Mesothelial cell of epicardium (in vitro differentiated cells): ENCODE data around the gene CACNA1C. TPM values are rescaled to one million over a fixed set of nuclear protein-coding genes. Genes with fewer than 3 reads are reported as not detected.
A peak's percentile ranks its signal among the peaks of the same experiment; 100 is the strongest.

Experiments used
- DNase-seq, 2 experiments: peaks; one replicate each; pipeline ENCODE4 v3.0.0; 2021; ENCODE audit warnings: low spot score in 2 of 2; ENCODE audit not compliant: unreplicated experiment in 2 of 2
- H3K27ac Mint-ChIP-seq: 2 replicates; pipeline ENCODE4 v1.8.0; 2021; ENCODE audit warnings: mixed read lengths
- H3K27me3 Mint-ChIP-seq: 2 replicates; pipeline ENCODE4 v1.8.0; 2021; ENCODE audit warnings: low read depth, mixed read lengths
- H3K36me3 Mint-ChIP-seq: 2 replicates; pipeline ENCODE4 v1.8.0; 2021; ENCODE audit warnings: mixed read lengths
- H3K4me1 Mint-ChIP-seq: 2 replicates; pipeline ENCODE4 v1.8.0; 2021; ENCODE audit warnings: mixed read lengths
- H3K4me3 Mint-ChIP-seq: 2 replicates; pipeline ENCODE4 v1.8.0; 2021; ENCODE audit warnings: mild to moderate bottlenecking, moderate library complexity, mixed read lengths
- H3K9me3 Mint-ChIP-seq: 2 replicates; pipeline ENCODE4 v1.8.0; 2021; ENCODE audit warnings: mixed read lengths
- total RNA-seq: library from RNA; stranded (reverse); gene quantifications from 3 replicates; pipeline ENCODE4 v1.2.1, GENCODE V29; 2021
- TF ChIP-seq, protein P1 (sequence below): fragments of 200-600 bp; sonication (generic); IDR thresholded peaks from one replicate; pipeline ENCODE4 v1.5.0; 2021; ENCODE audit warnings: antibody characterized with exemption; ENCODE audit not compliant: unreplicated experiment

Gene CACNA1C
- total RNA-seq, 1 donor from 2014 or later = 33.6 TPM

DNA sequence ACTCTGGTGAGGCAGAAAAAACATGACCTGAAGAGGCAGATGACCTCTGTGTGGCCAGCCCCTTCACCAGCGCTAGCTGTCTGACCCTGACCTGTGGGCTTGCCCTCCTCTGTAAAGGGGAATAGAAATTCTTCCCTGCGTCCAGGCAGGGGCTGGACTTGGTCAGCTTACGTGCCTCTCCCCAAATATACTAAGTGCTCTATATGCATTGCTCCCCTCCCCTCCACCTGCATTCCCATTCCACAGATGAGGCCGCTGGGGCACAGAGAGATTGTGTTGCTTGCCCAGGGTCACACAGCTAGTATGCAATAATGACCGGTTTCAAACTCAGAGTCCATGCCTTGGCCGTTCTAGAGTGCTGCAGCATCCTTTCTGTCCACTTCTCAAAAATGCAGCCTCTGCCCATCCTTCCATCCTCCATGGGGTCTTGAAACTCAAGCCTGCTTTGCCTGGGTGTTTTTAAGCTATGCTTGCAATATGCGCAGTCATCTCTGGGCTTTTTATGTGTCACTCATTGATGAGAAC, 303.9 kb downstream of the CACNA1C start:
- Mint-ChIP-seq H3K27ac (no peak overlapping the region), H3K36me3 (no peaks in the 10 kb centered on the region), H3K27me3 (no peaks in the 10 kb centered on the region), H3K4me3 (no peak overlapping the region), H3K4me1 (peaks cover 28% of the 10 kb centered on the region), H3K9me3 (no peaks in the 10 kb centered on the region)
- DNase-seq = no peak
- TF ChIP-seq, protein P1, sequence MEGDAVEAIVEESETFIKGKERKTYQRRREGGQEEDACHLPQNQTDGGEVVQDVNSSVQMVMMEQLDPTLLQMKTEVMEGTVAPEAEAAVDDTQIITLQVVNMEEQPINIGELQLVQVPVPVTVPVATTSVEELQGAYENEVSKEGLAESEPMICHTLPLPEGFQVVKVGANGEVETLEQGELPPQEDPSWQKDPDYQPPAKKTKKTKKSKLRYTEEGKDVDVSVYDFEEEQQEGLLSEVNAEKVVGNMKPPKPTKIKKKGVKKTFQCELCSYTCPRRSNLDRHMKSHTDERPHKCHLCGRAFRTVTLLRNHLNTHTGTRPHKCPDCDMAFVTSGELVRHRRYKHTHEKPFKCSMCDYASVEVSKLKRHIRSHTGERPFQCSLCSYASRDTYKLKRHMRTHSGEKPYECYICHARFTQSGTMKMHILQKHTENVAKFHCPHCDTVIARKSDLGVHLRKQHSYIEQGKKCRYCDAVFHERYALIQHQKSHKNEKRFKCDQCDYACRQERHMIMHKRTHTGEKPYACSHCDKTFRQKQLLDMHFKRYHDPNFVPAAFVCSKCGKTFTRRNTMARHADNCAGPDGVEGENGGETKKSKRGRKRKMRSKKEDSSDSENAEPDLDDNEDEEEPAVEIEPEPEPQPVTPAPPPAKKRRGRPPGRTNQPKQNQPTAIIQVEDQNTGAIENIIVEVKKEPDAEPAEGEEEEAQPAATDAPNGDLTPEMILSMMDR = no peak

GRCh38 chr12:2358986-2359658, 306.3 kb downstream of the CACNA1C start:
- DNase-seq = no peak
- no peaks in the 10 kb centered on the region for H3K9me3 Mint-ChIP-seq
- no peaks in the 10 kb centered on the region for H3K36me3 Mint-ChIP-seq
- H3K4me1 Mint-ChIP-seq = peaks cover 27% of the 10 kb centered on the region
- H3K4me3 Mint-ChIP-seq = no peak overlapping the region
- peak overlapping the region; percentile 60 for H3K27ac Mint-ChIP-seq
- TF ChIP-seq, protein P1 = no peak
- H3K27me3 Mint-ChIP-seq = no peaks in the 10 kb centered on the region

GRCh38 chr12:2359725-2360629, 307.2 kb downstream of the CACNA1C start:
- Mint-ChIP-seq H3K27ac (peak overlapping the region; percentile 71), H3K27me3 (no peaks in the 10 kb centered on the region), H3K4me1 (peaks cover 33% of the 10 kb centered on the region), H3K4me3 (no peak overlapping the region), H3K9me3 (no peaks in the 10 kb centered on the region), H3K36me3 (no peaks in the 10 kb centered on the region)
- TF ChIP-seq, protein P1 = no peak
- DNase-seq = no peak

DNA sequence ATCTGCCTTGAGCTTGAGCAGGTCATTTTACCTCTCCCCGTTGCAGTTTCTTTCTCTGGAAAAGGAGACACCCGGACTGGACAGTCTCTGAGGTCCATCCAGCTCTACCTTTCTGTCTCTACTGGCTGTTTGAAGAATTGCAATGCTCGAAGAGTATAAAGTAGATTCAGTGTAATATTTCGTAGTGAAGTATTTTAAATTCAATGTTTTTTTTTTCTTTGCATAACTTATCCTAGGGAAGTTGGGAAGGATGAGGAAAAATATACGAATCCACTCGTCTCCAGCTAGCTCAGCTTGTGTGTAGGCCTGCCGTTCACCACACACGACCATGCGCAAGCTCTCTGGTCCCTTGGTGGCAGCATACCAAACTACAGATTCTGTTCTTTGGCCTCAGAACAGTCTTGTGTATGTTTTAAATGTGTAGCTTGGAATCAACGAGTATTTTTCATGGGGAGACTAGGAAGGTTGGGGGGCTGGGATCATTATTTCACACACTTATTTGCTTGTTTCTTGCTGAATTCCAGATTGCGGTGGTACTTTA, 307.9 kb downstream of the CACNA1C start:
- no peaks in the 10 kb centered on the region for H3K27me3 Mint-ChIP-seq
- TF ChIP-seq, protein P1 = peak; percentile 18
- no peaks in the 10 kb centered on the region for H3K9me3 Mint-ChIP-seq
- H3K4me1 Mint-ChIP-seq = peaks cover 34% of the 10 kb centered on the region
- peak overlapping the region; percentile 71 for H3K27ac Mint-ChIP-seq
- no peak for DNase-seq
- H3K4me3 Mint-ChIP-seq = no peak overlapping the region
- H3K36me3 Mint-ChIP-seq = no peaks in the 10 kb centered on the region

DNA sequence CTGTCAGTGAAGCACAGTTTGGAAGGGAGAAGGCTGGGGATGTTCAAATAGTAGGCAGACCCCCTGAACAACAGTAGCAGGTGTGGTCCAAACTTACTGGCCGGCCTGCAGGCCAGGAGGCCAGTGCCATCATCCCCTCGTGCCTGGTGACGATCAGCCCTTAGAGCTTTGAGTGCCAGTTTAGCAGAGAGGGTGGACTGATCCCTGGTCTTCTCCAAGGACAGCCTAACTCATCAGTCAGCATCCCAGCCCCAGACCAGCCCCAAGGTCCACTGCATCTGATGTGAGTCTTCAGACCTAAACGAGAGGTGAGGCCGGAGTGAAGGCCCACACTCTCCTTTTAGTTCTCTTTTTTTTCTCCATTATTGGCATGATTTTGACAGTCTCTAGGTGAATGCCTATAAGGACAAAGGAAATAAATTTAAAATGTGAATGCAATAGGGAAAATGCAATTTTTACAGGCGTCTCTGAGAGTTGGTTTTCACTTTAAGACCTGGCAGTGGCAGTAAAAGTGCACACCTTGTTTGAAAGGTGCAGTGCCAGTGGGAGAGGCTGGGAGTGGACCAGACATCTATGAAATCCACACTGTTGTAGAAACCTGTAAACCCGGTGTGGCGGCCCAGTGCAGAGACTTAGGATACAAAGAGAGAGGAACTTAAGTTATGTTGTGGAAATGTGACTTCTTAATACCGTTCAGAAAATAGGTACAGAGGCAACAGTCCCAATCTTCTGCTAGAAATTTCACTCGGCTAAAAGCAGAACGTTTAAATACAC, 311.2 kb downstream of the CACNA1C start:
- Mint-ChIP-seq H3K9me3 (peaks cover 8% of the 10 kb centered on the region), H3K27me3 (no peaks in the 10 kb centered on the region), H3K4me1 (peaks cover 21% of the 10 kb centered on the region), H3K4me3 (no peak overlapping the region), H3K36me3 (peaks cover 2% of the 10 kb centered on the region), H3K27ac (peak overlapping the region; percentile 47)
- TF ChIP-seq, protein P1 = no peak
- no peak for DNase-seq
